IMR-90 (cell line): ENCODE measurements around the gene TMOD1. TPM values are rescaled to one million over a fixed set of nuclear protein-coding genes. Genes with fewer than 3 reads are reported as not detected.

ENCODE experiments used
- ATAC-seq: fragments of 200-7000 bp; cut with Tn5 transposase; 2 replicates; pipeline ENCODE4 v1.9.1; 2020; ENCODE audit warnings: low read depth, mild to moderate bottlenecking, moderate library complexity
- BruUV-seq: library from RNA; stranded (reverse); fragments of 400-500 nt; replicated peaks from 2 replicates; lab custom pipeline; 2021; lab: Mats Ljungman, UMichigan
- CTCF ChIA-PET: fragments of 300-600 bp; formaldehyde crosslinking; extraction: SDS; loops from one replicate; lab custom pipeline; 2021; ENCODE audit warnings: antibody characterized with exemption; lab: Yijun Ruan, JAX
- POLR2A ChIA-PET: fragments of 300-600 bp; sonication (Branson Sonifier 250); formaldehyde crosslinking; loops from one replicate; lab custom pipeline; 2022; ENCODE audit warnings: antibody characterized with exemption; ENCODE audit not compliant: unreplicated experiment; lab: Charles Lee
- DNase-seq: peaks from one replicate; pipeline ENCODE4 v3.0.0; 2013
- H2AFZ ChIP-seq: replicated peaks from 2 replicates; pipeline ENCODE3; 2013; ENCODE audit warnings: low read length, mild to moderate bottlenecking; ENCODE audit not compliant: poor library complexity
- H2AK5ac ChIP-seq: 2 replicates; pipeline ENCODE4 v1.6.1; 2013; ENCODE audit warnings: low read depth, low read length, inconsistent platforms
- H2AK9ac ChIP-seq: replicated peaks from 2 replicates; pipeline ENCODE3; 2013; ENCODE audit warnings: mild to moderate bottlenecking, low read depth, low read length, moderate library complexity; ENCODE audit not compliant: poor library complexity
- H2BK120ac ChIP-seq: 2 replicates; pipeline ENCODE4 v1.6.1; 2013; ENCODE audit warnings: low read depth, low read length, inconsistent platforms
- H2BK15ac ChIP-seq: 3 replicates; pipeline ENCODE4 v1.6.1; 2013; ENCODE audit warnings: low read depth, low read length, inconsistent platforms
- H2BK20ac ChIP-seq: 2 replicates; pipeline ENCODE4 v1.6.1; 2013; ENCODE audit warnings: low read depth, mild to moderate bottlenecking, inconsistent platforms, low read length, moderate library complexity
- H2BK5ac ChIP-seq: 2 replicates; pipeline ENCODE4 v1.6.1; 2013; ENCODE audit warnings: mild to moderate bottlenecking, low read depth, low read length, inconsistent platforms; ENCODE audit not compliant: poor library complexity, severe bottlenecking
- H3K14ac ChIP-seq: replicated peaks from 2 replicates; pipeline ENCODE4 v1.6.1; 2013; ENCODE audit warnings: low read depth, low read length, inconsistent platforms
- H3K18ac ChIP-seq: 2 replicates; pipeline ENCODE4 v1.6.1; 2013; ENCODE audit warnings: low read depth, low read length, control low read depth
- H3K23ac ChIP-seq: 2 replicates; pipeline ENCODE4 v1.6.1; 2013; ENCODE audit warnings: low read depth, low read length, inconsistent platforms
- H3K27ac ChIP-seq: 2 replicates; pipeline ENCODE4 v1.5.1; 2013; ENCODE audit warnings: mild to moderate bottlenecking, control low read depth, low read length; ENCODE audit not compliant: insufficient read depth
- H3K27me3 ChIP-seq: 2 replicates; pipeline ENCODE4 v1.6.1; 2013; ENCODE audit warnings: low read length; ENCODE audit not compliant: control insufficient read depth, insufficient read depth
- H3K36me3 ChIP-seq: 2 replicates; pipeline ENCODE4 v1.6.1; 2013; ENCODE audit warnings: low read length, mixed read lengths; ENCODE audit not compliant: control insufficient read depth, insufficient read depth
- H3K4ac ChIP-seq: 2 replicates; pipeline ENCODE4 v1.6.1; 2013; ENCODE audit warnings: low read depth, low read length, inconsistent platforms
- H3K4me1 ChIP-seq: 2 replicates; pipeline ENCODE4 v1.6.1; 2013; ENCODE audit warnings: low read length, mixed read lengths; ENCODE audit not compliant: control insufficient read depth, insufficient read depth
- H3K4me2 ChIP-seq: 2 replicates; pipeline ENCODE4 v1.6.1; 2013; ENCODE audit warnings: low read depth, mild to moderate bottlenecking, control low read depth, low read length, moderate library complexity
- H3K4me3 ChIP-seq: 2 replicates; pipeline ENCODE4 v1.5.1; 2013; ENCODE audit warnings: low read depth, mild to moderate bottlenecking, control low read depth, low read length, moderate library complexity; ENCODE audit not compliant: insufficient read depth
- H3K56ac ChIP-seq: 2 replicates; pipeline ENCODE4 v1.6.1; 2013; ENCODE audit warnings: low read length, inconsistent platforms; ENCODE audit not compliant: insufficient read depth; ENCODE audit errors: extremely low read depth
- H3K79me1 ChIP-seq, 2 experiments: 2 replicates each; pipeline ENCODE4 v1.6.1; 2013; ENCODE audit warnings: low read length in 2 of 2, inconsistent platforms in 1 of 2, low read depth in 1 of 2
- H3K9ac ChIP-seq: 2 replicates; pipeline ENCODE4 v1.6.1; 2013; ENCODE audit warnings: low read depth, low read length, control low read depth
- H3K9me1 ChIP-seq: 2 replicates; pipeline ENCODE4 v1.6.1; 2013; ENCODE audit warnings: low read length, inconsistent platforms; ENCODE audit not compliant: insufficient read depth
- H3K9me3 ChIP-seq: 2 replicates; pipeline ENCODE4 v1.6.1; 2013; ENCODE audit warnings: low read length; ENCODE audit not compliant: control insufficient read depth, insufficient read depth
- H4K20me1 ChIP-seq: 2 replicates; pipeline ENCODE4 v1.6.1; 2013; ENCODE audit warnings: low read length, inconsistent platforms; ENCODE audit not compliant: insufficient read depth
- H4K5ac ChIP-seq: 2 replicates; pipeline ENCODE4 v1.6.1; 2013; ENCODE audit warnings: mild to moderate bottlenecking, low read depth, low read length, control low read depth
- H4K8ac ChIP-seq, 2 experiments: 2 replicates each; pipeline ENCODE4 v1.6.1; 2013; ENCODE audit warnings: low read depth in 2 of 2, low read length in 2 of 2, control low read depth in 1 of 2, inconsistent platforms in 1 of 2
- H4K91ac ChIP-seq: 2 replicates; pipeline ENCODE4 v1.6.1; 2013; ENCODE audit warnings: low read depth, low read length, inconsistent platforms; ENCODE audit not compliant: insufficient read depth
- BHLHE40 ChIP-seq: fragments of 150-350 bp; IDR thresholded peaks from 2 replicates; pipeline ENCODE4 v1.6.1; 2016; ENCODE audit warnings: mild to moderate bottlenecking, low read depth, low read length
- CEBPB ChIP-seq: IDR thresholded peaks from 2 replicates; pipeline ENCODE4 v1.6.1; 2012; ENCODE audit warnings: low read depth, low read length, improper control_type of control experiment
- CHD1 ChIP-seq: IDR thresholded peaks from 2 replicates; pipeline ENCODE4 v1.6.1; 2012; ENCODE audit warnings: low read depth, low read length, improper control_type of control experiment
- FOS ChIP-seq: fragments of 150-350 bp; IDR thresholded peaks from 2 replicates; pipeline ENCODE4 v1.6.1; 2016; ENCODE audit warnings: low read depth, low read length
- MAFK ChIP-seq: IDR thresholded peaks from 2 replicates; pipeline ENCODE4 v1.6.1; 2012; ENCODE audit warnings: low read depth, low read length, improper control_type of control experiment
- MAZ ChIP-seq: IDR thresholded peaks from 2 replicates; pipeline ENCODE4 v1.6.1; 2012; ENCODE audit warnings: low read depth, mild to moderate bottlenecking, low read length, improper control_type of control experiment, moderate library complexity, borderline replicate concordance
- MXI1 ChIP-seq: IDR thresholded peaks from 2 replicates; pipeline ENCODE4 v1.6.1; 2012; ENCODE audit warnings: low read depth, mild to moderate bottlenecking, low read length, moderate library complexity, borderline replicate concordance
- NFE2L2 ChIP-seq: fragments of 150-350 bp; IDR thresholded peaks from 2 replicates; pipeline ENCODE4 v1.6.1; 2016; ENCODE audit warnings: low read depth, mild to moderate bottlenecking, low read length
- POLR2A ChIP-seq: IDR thresholded peaks from 2 replicates; pipeline ENCODE4 v1.6.1; 2012; ENCODE audit warnings: mild to moderate bottlenecking, low read depth, low read length
- RAD21 ChIP-seq: IDR thresholded peaks from 2 replicates; pipeline ENCODE4 v1.6.1; 2012; ENCODE audit warnings: low read length, improper control_type of control experiment
- RCOR1 ChIP-seq: IDR thresholded peaks from 2 replicates; pipeline ENCODE4 v1.6.1; 2012; ENCODE audit warnings: mild to moderate bottlenecking, low read length, improper control_type of control experiment; ENCODE audit not compliant: insufficient replicate concordance
- RFX5 ChIP-seq: IDR thresholded peaks from 2 replicates; pipeline ENCODE4 v1.8.0; 2012; ENCODE audit warnings: low read depth, mild to moderate bottlenecking, low read length, moderate library complexity
- SMC3 ChIP-seq: fragments of 150-350 bp; IDR thresholded peaks from 2 replicates; pipeline ENCODE4 v1.6.1; 2016; ENCODE audit warnings: low read depth, mild to moderate bottlenecking, antibody characterized with exemption, low read length, moderate library complexity
- USF2 ChIP-seq: fragments of 150-350 bp; IDR thresholded peaks from 2 replicates; pipeline ENCODE4 v1.6.1; 2017; ENCODE audit warnings: mild to moderate bottlenecking, antibody characterized with exemption, low read length, low read depth
- WGBS, 2 experiments: methylation state at CpG; one replicate each; pipeline versions ENCODE4 v1.1.5 to v1.1.7; 2013; ENCODE audit warnings: missing lambda C conversion rate in 2 of 2; ENCODE audit not compliant: insufficient read length in 1 of 2; ENCODE audit errors: extremely low coverage in 2 of 2; 5-methylcytosine and 5-hydroxymethylcytosine counted together
- dilution Hi-C: fragments of 300-500 bp; cut with HindIII; formaldehyde crosslinking; loops from one replicate; pipeline ENCODE4 v1.14.3; 2018; ENCODE audit warnings: low sequenced_read_pairs; ENCODE audit not compliant: unreplicated experiment
- in situ Hi-C: fragments of 300-500 bp; cut with MboI; formaldehyde crosslinking; loops from 3 replicates; pipeline ENCODE4 v1.14.3; 2019; ENCODE audit warnings: low sequenced_read_pairs, inconsistent platforms, mixed read lengths
- intact Hi-C: fragments of 100-400 bp; cut with micrococcal nuclease; formaldehyde crosslinking; loops from 2 replicates; pipeline ENCODE4 v1.10.0; 2022
- polyA plus RNA-seq, 3 experiments: library from polyadenylated mRNA; depleted of rRNA; stranded (reverse); fragments of >200 nt; gene quantifications; 2 replicates each; pipeline ENCODE4 v1.2.3, GENCODE V29; 2012; ENCODE audit warnings: low replicate concordance in 1 of 3
- total RNA-seq: library from RNA; depleted of rRNA; stranded (reverse); fragments of >200 nt; gene quantifications from 2 replicates; pipeline ENCODE4 v1.2.3, GENCODE V29; 2012
- TF ChIP-seq, protein P1 (sequence below): conservative IDR thresholded peaks from 2 replicates; pipeline ENCODE4 v1.5.1; 2012; ENCODE audit warnings: mild to moderate bottlenecking, low read depth, low read length, improper control_type of control experiment
- TF ChIP-seq, protein P2 (sequence below): fragments of 150-350 bp; IDR thresholded peaks from 2 replicates; pipeline ENCODE4 v1.6.1; 2016; ENCODE audit warnings: low read depth, mild to moderate bottlenecking, low read length, moderate library complexity, borderline replicate concordance

TMOD1 gene
- total and polyA plus RNA-seq, 2 of the 4 experiments (the other 2 are of a cell fraction): 0.18 to 0.38 TPM

DNA sequence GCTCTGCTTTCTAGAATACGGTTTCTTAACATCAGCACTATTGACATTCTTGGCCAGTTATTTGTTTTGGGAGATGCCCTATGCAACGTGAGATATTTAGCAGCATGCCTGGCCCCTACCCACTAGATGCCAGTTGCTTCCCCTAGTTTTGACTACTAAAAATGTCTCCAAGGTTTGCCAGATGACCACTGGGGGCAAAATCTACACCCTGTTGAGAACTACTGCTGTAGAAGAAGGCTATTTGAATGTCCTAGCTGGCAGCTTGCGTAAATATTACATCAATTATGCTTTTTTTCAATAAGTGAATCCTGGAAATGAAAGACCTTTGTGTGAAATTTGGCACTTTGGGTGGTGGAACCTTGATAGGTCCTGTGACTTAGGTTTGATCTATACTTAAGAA, 137.2 kb downstream of the TMOD1 start:
- CTCF ChIA-PET: interaction anchor here (0.8 kb wide), 1 partner anchor 22 kb away, joined by 3 read pairs; no protein-coding TSS in a partner anchor
- H2AFZ ChIP-seq: no peak overlapping the region
- H3K9ac ChIP-seq: no peak overlapping the region
- no peak overlapping the region for H2BK120ac ChIP-seq
- no peak overlapping the region for H3K27ac ChIP-seq
- peak overlapping the region; percentile 13; the same call in 1 of the 2 replicates for H3K23ac ChIP-seq
- no peak overlapping the region for H3K4me2 ChIP-seq
- no peak overlapping the region for H2AK5ac ChIP-seq
- in situ Hi-C loops: no loop called here
- no peak overlapping the region for H2BK15ac ChIP-seq
- H2BK5ac ChIP-seq: no peak overlapping the region
- no peaks in the 10 kb centered on the region for H3K9me3 ChIP-seq
- H3K36me3 ChIP-seq: peaks cover 5% of the 10 kb centered on the region; the same call in 1 of the 2 replicates
- H2AK9ac ChIP-seq: no peak overlapping the region
- POLR2A ChIA-PET: no interaction called here
- TF ChIP-seq CHD1: no peak
- no peak for TF ChIP-seq BHLHE40
- no peak for TF ChIP-seq FOS
- TF ChIP-seq MAFK: no peak
- TF ChIP-seq USF2: no peak
- TF ChIP-seq POLR2A: no peak
- TF ChIP-seq CEBPB: no peak
- TF ChIP-seq SMC3: no peak
- TF ChIP-seq, protein P1, sequence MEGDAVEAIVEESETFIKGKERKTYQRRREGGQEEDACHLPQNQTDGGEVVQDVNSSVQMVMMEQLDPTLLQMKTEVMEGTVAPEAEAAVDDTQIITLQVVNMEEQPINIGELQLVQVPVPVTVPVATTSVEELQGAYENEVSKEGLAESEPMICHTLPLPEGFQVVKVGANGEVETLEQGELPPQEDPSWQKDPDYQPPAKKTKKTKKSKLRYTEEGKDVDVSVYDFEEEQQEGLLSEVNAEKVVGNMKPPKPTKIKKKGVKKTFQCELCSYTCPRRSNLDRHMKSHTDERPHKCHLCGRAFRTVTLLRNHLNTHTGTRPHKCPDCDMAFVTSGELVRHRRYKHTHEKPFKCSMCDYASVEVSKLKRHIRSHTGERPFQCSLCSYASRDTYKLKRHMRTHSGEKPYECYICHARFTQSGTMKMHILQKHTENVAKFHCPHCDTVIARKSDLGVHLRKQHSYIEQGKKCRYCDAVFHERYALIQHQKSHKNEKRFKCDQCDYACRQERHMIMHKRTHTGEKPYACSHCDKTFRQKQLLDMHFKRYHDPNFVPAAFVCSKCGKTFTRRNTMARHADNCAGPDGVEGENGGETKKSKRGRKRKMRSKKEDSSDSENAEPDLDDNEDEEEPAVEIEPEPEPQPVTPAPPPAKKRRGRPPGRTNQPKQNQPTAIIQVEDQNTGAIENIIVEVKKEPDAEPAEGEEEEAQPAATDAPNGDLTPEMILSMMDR: no peak
- no peak for TF ChIP-seq RFX5
- no peak for TF ChIP-seq RAD21
- TF ChIP-seq NFE2L2: no peak
- TF ChIP-seq MAZ: no peak
- no peak for TF ChIP-seq MXI1
- TF ChIP-seq, protein P2, sequence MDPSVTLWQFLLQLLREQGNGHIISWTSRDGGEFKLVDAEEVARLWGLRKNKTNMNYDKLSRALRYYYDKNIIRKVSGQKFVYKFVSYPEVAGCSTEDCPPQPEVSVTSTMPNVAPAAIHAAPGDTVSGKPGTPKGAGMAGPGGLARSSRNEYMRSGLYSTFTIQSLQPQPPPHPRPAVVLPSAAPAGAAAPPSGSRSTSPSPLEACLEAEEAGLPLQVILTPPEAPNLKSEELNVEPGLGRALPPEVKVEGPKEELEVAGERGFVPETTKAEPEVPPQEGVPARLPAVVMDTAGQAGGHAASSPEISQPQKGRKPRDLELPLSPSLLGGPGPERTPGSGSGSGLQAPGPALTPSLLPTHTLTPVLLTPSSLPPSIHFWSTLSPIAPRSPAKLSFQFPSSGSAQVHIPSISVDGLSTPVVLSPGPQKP: no peak
- no peak for TF ChIP-seq RCOR1
- H4K5ac ChIP-seq: no peak overlapping the region
- no peaks in the 10 kb centered on the region for H3K9me1 ChIP-seq
- H3K4me1 ChIP-seq: peaks cover 5% of the 10 kb centered on the region
- H4K8ac ChIP-seq: no peak overlapping the region
- H3K4me3 ChIP-seq: no peak overlapping the region
- no peak overlapping the region for H3K14ac ChIP-seq
- H4K91ac ChIP-seq: no peak overlapping the region
- no peak overlapping the region for H3K18ac ChIP-seq
- peaks cover 43% of the 10 kb centered on the region for H4K20me1 ChIP-seq
- H3K4ac ChIP-seq: no peak overlapping the region
- no peaks in the 10 kb centered on the region for H3K27me3 ChIP-seq
- intact Hi-C loops: no loop called here
- BruUV-seq: no TSS peak
- ATAC-seq (no peak), DNase-seq (no peak)
- no peak overlapping the region for H2BK20ac ChIP-seq
- dilution Hi-C loops: no loop called here
- H3K79me1 ChIP-seq: peaks cover 17 to 43% of the 10 kb centered on the region in 2 experiments
- H3K56ac ChIP-seq: no peak overlapping the region
- no CpG with 5 or more reads among the region's 3 CpGs for WGBS, 2 experiments
